ENCODE results near the gene HOXA7.

HOXA7 gene

GRCh38 chr7:27116962-27117886 lies 39.3 kb downstream of the HOXA7 start:
- Histone ChIP-seq H3K27me3 (replicated peaks; ENCODE audit: control insufficient read depth, insufficient read depth, low read length) (no peaks in the 10 kb centered on the region; the same call in 1 of the 2 replicates), H3K4me3 (replicated peaks; ENCODE audit: low read depth, low read length) (no peak overlapping the region), H3K36me3 (ENCODE audit: control insufficient read depth, insufficient read depth, low read length) (no peaks in the 10 kb centered on the region)
- TF ChIP-seq, protein P1, sequence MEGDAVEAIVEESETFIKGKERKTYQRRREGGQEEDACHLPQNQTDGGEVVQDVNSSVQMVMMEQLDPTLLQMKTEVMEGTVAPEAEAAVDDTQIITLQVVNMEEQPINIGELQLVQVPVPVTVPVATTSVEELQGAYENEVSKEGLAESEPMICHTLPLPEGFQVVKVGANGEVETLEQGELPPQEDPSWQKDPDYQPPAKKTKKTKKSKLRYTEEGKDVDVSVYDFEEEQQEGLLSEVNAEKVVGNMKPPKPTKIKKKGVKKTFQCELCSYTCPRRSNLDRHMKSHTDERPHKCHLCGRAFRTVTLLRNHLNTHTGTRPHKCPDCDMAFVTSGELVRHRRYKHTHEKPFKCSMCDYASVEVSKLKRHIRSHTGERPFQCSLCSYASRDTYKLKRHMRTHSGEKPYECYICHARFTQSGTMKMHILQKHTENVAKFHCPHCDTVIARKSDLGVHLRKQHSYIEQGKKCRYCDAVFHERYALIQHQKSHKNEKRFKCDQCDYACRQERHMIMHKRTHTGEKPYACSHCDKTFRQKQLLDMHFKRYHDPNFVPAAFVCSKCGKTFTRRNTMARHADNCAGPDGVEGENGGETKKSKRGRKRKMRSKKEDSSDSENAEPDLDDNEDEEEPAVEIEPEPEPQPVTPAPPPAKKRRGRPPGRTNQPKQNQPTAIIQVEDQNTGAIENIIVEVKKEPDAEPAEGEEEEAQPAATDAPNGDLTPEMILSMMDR (IDR thresholded peaks at IDR 0.05; ENCODE audit: insufficient read depth, low read length, poor library complexity, severe bottlenecking), result no peak
- no peak for DNase-seq (ENCODE audit: extremely low read depth, insufficient read length)

DNA sequence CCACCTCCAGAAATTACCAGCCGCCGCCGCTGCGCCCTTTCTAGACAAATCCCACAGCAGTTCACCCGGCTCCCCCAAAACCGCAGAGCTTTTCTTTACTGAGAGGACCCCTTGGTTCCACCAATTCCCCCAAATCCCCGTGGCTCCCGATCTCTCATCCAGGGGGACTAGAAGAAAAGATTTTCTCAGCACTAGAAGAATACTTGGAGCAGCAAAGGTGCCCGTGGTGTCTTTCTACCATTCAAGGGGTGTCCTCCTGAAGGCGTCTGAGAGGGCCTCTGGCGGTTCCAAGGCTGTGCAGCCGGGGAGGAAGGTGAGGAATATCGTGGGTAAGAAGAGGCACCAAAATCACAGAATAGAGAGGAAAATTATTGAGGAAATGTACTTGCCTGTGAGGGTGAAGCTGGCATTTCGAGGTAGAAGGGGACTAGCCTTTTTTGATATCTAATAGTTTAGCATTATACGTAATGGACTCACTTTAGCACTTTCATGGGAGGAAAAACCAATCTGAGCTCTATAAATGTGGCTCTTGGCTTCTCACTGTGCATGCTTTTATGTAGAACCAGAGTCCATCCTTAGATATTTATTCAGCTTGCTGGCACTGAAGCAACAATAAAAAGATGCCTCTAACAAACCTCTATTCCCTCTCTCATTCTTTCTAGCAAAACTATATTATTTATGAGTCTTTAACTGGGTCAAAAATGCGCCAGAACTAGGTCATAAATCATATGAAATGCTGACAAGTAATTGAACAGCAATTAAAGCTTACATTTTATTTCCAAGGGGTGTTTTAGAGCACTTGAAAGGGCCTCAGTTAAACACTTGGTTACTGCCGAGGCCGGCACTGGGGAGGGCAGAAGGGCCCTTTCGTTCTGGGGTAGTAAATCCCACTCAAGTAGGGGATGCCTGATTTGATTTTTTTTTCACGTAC lies 40.2 kb downstream of the HOXA7 start:
- Histone ChIP-seq H3K36me3 (ENCODE audit: control insufficient read depth, insufficient read depth, low read length) (no peaks in the 10 kb centered on the region), H3K27me3 (replicated peaks; ENCODE audit: control insufficient read depth, insufficient read depth, low read length) (no peaks in the 10 kb centered on the region; the same call in 1 of the 2 replicates)

DNA sequence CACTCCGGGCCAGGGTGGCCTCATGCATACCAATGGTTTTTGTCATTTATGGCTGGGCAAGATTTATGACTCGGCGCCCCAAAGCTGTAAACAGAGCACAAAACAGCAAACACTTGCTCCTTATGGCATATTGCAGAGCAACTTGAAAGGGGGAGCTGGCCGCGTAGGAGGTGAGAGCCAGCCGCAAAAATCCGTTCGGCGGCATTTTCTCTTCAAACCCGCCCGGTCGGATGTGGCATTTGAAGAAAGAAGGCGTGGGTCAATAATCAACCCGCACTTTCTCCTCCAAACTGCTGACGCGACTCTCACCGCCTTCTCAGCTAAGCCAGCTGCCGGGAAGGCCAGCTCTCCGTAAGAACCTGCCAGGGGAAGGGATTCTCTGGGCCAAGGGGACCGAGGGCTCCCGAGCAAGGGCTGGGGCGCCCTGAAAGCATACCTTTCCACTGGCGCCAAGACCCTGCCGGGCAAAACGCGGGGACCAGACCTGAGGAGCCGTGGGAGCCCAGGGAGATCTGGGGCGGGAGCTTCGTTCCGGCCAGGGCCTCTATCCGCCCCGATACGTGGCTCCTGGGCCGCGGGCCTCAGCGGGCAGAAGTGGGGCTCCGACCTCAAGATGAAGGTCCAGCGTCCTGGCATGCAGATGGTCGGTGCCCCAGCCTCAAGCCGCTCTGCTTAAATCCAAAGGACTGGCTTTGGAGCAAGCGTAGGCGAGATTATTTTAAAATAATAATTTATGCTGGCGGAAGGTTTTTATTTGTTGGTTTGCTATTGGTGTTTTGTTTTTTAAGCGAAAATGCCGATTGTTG lies 41.1 kb downstream of the HOXA7 start:
- no peak for DNase-seq (ENCODE audit: extremely low read depth, insufficient read length)
- H3K27me3 ChIP-seq (replicated peaks; ENCODE audit: control insufficient read depth, insufficient read depth, low read length), result no peaks in the 10 kb centered on the region; the same call in 1 of the 2 replicates

More for the DNA sequence above, 40.2 kb downstream of the HOXA7 start:
- TF ChIP-seq, protein P1 (IDR thresholded peaks at IDR 0.05; ENCODE audit: insufficient read depth, low read length, poor library complexity, severe bottlenecking), result no peak
- H3K4me3 ChIP-seq (replicated peaks; ENCODE audit: low read depth, low read length), result no peak overlapping the region
- DNase-seq (ENCODE audit: extremely low read depth, insufficient read length), result no peak

GRCh38 chr7:27114881-27115220 lies 41.6 kb downstream of the HOXA7 start:
- no peaks in the 10 kb centered on the region for H3K36me3 ChIP-seq (ENCODE audit: control insufficient read depth, insufficient read depth, low read length)
- DNase-seq (ENCODE audit: extremely low read depth, insufficient read length), result no peak
- H3K27me3 ChIP-seq (replicated peaks; ENCODE audit: control insufficient read depth, insufficient read depth, low read length), result no peaks in the 10 kb centered on the region; the same call in 1 of the 2 replicates
- no peak overlapping the region for H3K4me3 ChIP-seq (replicated peaks; ENCODE audit: low read depth, low read length)
- TF ChIP-seq, protein P1 (IDR thresholded peaks at IDR 0.05; ENCODE audit: insufficient read depth, low read length, poor library complexity, severe bottlenecking), result no peak

More for the DNA sequence above, 41.1 kb downstream of the HOXA7 start:
- Histone ChIP-seq H3K4me3 (replicated peaks; ENCODE audit: low read depth, low read length) (no peak overlapping the region), H3K36me3 (ENCODE audit: control insufficient read depth, insufficient read depth, low read length) (no peaks in the 10 kb centered on the region)
- TF ChIP-seq, protein P1 (IDR thresholded peaks at IDR 0.05; ENCODE audit: insufficient read depth, low read length, poor library complexity, severe bottlenecking), result no peak
